HCT116 (cell line): ENCODE data around the gene CBX8. TPM values are rescaled to one million over a fixed set of nuclear protein-coding genes. Genes with fewer than 3 reads are reported as not detected.

ENCODE experiments used
- ATAC-seq: fragments of 200-7000 bp; cut with Tn5 transposase; 2 replicates; pipeline ENCODE4 v1.9.1; 2020; ENCODE audit warnings: mild to moderate bottlenecking, moderate library complexity
- BruUV-seq: library from RNA; stranded (reverse); fragments of 400-500 nt; replicated peaks from 2 replicates; lab custom pipeline; 2021; lab: Mats Ljungman, UMichigan
- CTCF ChIA-PET: fragments of 300-600 bp; sonication (Branson Sonifier 250); formaldehyde crosslinking; loops from one replicate; lab custom pipeline; 2021; ENCODE audit warnings: antibody characterized with exemption; lab: Charles Lee
- POLR2A ChIA-PET: fragments of 300-600, 350-600 bp; sonication (Branson Sonifier 250); formaldehyde crosslinking; loops from one replicate; lab custom pipeline; 2021; ENCODE audit warnings: antibody characterized with exemption; lab: Charles Lee
- RAD21 ChIA-PET, 2 experiments: fragments of 300-600 bp; sonication (Branson Sonifier 250); formaldehyde crosslinking; loops; one replicate each; lab custom pipeline; 2023; ENCODE audit warnings: low total read pairs in 2 of 2; ENCODE audit not compliant: uncharacterized antibody in 2 of 2, unreplicated experiment in 2 of 2, low non-redundant PET in 1 of 2; lab: Charles Lee
- DNase-seq: peaks from one replicate; pipeline ENCODE4 v3.0.0-alpha.2; 2010; ENCODE audit warnings: low read depth, low spot score
- H2AFZ ChIP-seq: fragments of 200-600 bp; shearing (Covaris generic), sonication (generic); 2 replicates; pipeline ENCODE4 v1.6.1; 2017; ENCODE audit warnings: low read depth, mixed run types, mixed read lengths, antibody characterized with exemption, low read length; ENCODE audit not compliant: poor library complexity, severe bottlenecking
- H3K27ac ChIP-seq: 2 replicates; pipeline ENCODE4 v1.5.1; 2012; ENCODE audit warnings: low read depth, low read length
- H3K27me3 ChIP-seq: fragments of 200-600 bp; sonication (generic); 2 replicates; pipeline ENCODE4 v1.6.1; 2016; ENCODE audit warnings: mixed run types, low read length, mixed read lengths; ENCODE audit not compliant: insufficient read depth
- H3K36me3 ChIP-seq, 2 experiments: fragments of 200-500 bp in 1 of 2; fragments of 200-600 bp in 1 of 2; sonication (Bioruptor generic) in 1 of 2; sonication (generic) in 1 of 2; 2 replicates each; pipeline versions ENCODE4 v1.5.1 to v1.6.1; 2014 to 2016; ENCODE audit warnings: low read length in 2 of 2, inconsistent platforms in 1 of 2, mixed read lengths in 1 of 2, mixed run types in 1 of 2; ENCODE audit not compliant: insufficient read depth in 2 of 2, control insufficient read depth in 1 of 2
- H3K4me1 ChIP-seq, 2 experiments: fragments of 200-600 bp in 1 of 2; sonication (generic) in 1 of 2; 2 replicates each; pipeline versions ENCODE4 v1.5.1 to v1.6.1; 2012 to 2017; ENCODE audit warnings: low read length in 2 of 2, inconsistent platforms in 1 of 2, mild to moderate bottlenecking in 1 of 2, mixed read lengths in 1 of 2, mixed run types in 1 of 2, moderate library complexity in 1 of 2; ENCODE audit not compliant: insufficient read depth in 2 of 2, control insufficient read depth in 1 of 2
- H3K4me2 ChIP-seq: fragments of 200-600 bp; sonication (generic); 2 replicates; pipeline ENCODE4 v1.6.1; 2017; ENCODE audit warnings: mixed run types, low read length, mixed read lengths
- H3K4me3 ChIP-seq, 2 experiments: fragments of 200-600 bp in 1 of 2; sonication (generic) in 1 of 2; replicated peaks in 1 of 2; 2 replicates each; pipeline ENCODE4 v1.5.1; 2011 to 2016; ENCODE audit warnings: low read length in 2 of 2, control low read depth in 1 of 2, low read depth in 1 of 2, mild to moderate bottlenecking in 1 of 2, mixed read lengths in 1 of 2, mixed run types in 1 of 2
- H3K79me2 ChIP-seq: fragments of 200-600 bp; sonication (generic); 2 replicates; pipeline ENCODE4 v1.6.1; 2017; ENCODE audit warnings: mild to moderate bottlenecking, mixed run types, low read length, moderate library complexity, mixed read lengths; ENCODE audit not compliant: insufficient read depth
- H3K9ac ChIP-seq: fragments of 200-600 bp; sonication (generic); 2 replicates; pipeline ENCODE4 v1.6.1; 2016; ENCODE audit warnings: low read length, mixed read lengths
- H3K9me2 ChIP-seq: fragments of 200-600 bp; sonication (generic), shearing (Covaris generic); 2 replicates; pipeline ENCODE4 v1.6.1; 2017; ENCODE audit warnings: mixed run types, mild to moderate bottlenecking, moderate library complexity; ENCODE audit not compliant: insufficient read depth
- H3K9me3 ChIP-seq, 2 experiments: fragments of 200-500 bp in 1 of 2; fragments of 200-600 bp in 1 of 2; sonication (Bioruptor generic) in 1 of 2; sonication (generic) in 1 of 2; 2 replicates each; pipeline ENCODE4 v1.6.1; 2014 to 2017; ENCODE audit warnings: low read length in 2 of 2, mixed read lengths in 2 of 2, inconsistent platforms in 1 of 2, low read depth in 1 of 2, mild to moderate bottlenecking in 1 of 2, mixed run types in 1 of 2, moderate library complexity in 1 of 2; ENCODE audit not compliant: control insufficient read depth in 1 of 2, insufficient read depth in 1 of 2
- H4K20me1 ChIP-seq: fragments of 200-600 bp; sonication (generic), shearing (Covaris generic); 2 replicates; pipeline ENCODE4 v1.6.1; 2017; ENCODE audit warnings: mixed run types, mild to moderate bottlenecking, moderate library complexity; ENCODE audit not compliant: insufficient read depth
- EGR1 ChIP-seq: IDR thresholded peaks from 2 replicates; pipeline ENCODE4 v1.6.1; 2012; ENCODE audit warnings: low read depth
- EZH2 ChIP-seq: fragments of 200-600 bp; sonication (generic); IDR thresholded peaks from 2 replicates; pipeline ENCODE4 v1.6.1; 2017; ENCODE audit warnings: antibody characterized with exemption, mixed run types
- EZH2phosphoT487 ChIP-seq: fragments of 200-600 bp; IDR thresholded peaks from 2 replicates; pipeline ENCODE4 v1.6.1; 2018; ENCODE audit warnings: antibody characterized with exemption, borderline replicate concordance
- RAD21 ChIP-seq: IDR thresholded peaks from 2 replicates; pipeline ENCODE4 v1.6.1; 2012; ENCODE audit warnings: low read depth, mild to moderate bottlenecking
- SIN3A ChIP-seq: IDR thresholded peaks from 2 replicates; pipeline ENCODE4 v1.6.1; 2012; ENCODE audit warnings: low read depth
- SP1 ChIP-seq: IDR thresholded peaks from 2 replicates; pipeline ENCODE4 v1.6.1; 2012; ENCODE audit warnings: low read depth
- SRF ChIP-seq: IDR thresholded peaks from 2 replicates; pipeline ENCODE4 v1.6.1; 2012; ENCODE audit warnings: low read depth
- YY1 ChIP-seq: IDR thresholded peaks from 2 replicates; pipeline ENCODE4 v1.6.1; 2011; ENCODE audit warnings: low read length, low read depth, moderate library complexity, mild to moderate bottlenecking; ENCODE audit not compliant: insufficient replicate concordance; ENCODE audit errors: extremely low read depth
- intact Hi-C: fragments of 100-400 bp; cut with micrococcal nuclease; formaldehyde crosslinking; loops from 2 replicates; pipeline ENCODE4 v1.10.0; 2022
- total RNA-seq: library from RNA; stranded (reverse); gene quantifications from one replicate; pipeline ENCODE4 v1.2.1, GENCODE V29; 2021; ENCODE audit not compliant: unreplicated experiment
- TF ChIP-seq, protein P1 (sequence below), 3 experiments: fragments of 200-600 bp in 1 of 3; sonication (generic) in 1 of 3; IDR thresholded peaks in 2 of 3; conservative IDR thresholded peaks in 1 of 3; 2 replicates each; pipeline ENCODE4 v1.5.1; 2012 to 2017; ENCODE audit warnings: low read depth in 2 of 3, low read length in 2 of 3, antibody characterized with exemption in 1 of 3, borderline replicate concordance in 1 of 3, control low read depth in 1 of 3, mild to moderate bottlenecking in 1 of 3, mixed read lengths in 1 of 3, mixed run types in 1 of 3, moderate library complexity in 1 of 3; ENCODE audit not compliant: insufficient read depth in 1 of 3
- TF ChIP-seq, protein P2 (sequence below): IDR thresholded peaks from 2 replicates; pipeline ENCODE4 v1.6.1; 2012; ENCODE audit warnings: low read depth
- TF ChIP-seq, protein P3 (sequence below): IDR thresholded peaks from 2 replicates; pipeline ENCODE4 v1.6.1; 2012

The CBX8 gene
- total RNA-seq, 1 experiment from 2014 or later = 29.0 TPM

DNA sequence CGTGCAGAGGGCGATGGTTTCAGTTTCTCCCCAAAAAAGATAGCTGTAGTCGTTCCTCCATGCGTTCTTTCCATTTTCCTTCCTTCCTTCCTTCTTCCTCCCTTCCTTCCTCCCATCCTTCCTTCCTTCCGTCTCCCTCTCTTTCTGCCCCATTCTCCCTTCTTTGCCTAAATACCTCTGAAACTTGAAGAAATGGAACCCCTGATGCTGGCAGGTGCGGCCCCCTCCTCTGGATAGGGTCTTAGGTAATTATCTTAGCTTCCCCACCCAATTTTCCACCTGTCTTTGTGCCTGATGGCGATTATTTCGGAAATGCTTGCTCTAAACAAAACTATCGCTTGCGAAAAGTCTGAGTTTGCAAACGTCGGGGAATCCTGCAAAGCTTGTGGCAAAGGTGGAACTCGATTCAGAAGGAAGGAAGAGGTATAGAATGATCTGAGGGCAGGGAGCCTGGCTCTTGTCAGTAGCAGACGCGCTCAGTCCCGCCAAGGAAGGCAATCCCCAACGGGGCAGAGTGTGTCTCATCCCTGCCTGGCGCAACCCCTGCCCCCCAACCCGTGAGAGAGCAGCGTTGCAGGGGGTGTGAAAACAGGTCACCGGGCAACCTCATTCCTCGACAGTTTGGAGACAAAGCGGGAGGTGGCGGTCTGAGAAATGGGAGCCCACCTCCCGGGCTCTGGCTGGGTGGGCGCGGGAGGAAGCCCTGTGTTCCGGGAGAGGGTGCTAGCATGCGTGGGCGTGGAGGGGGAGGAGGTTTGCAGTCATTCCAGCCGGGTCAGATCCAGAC lies 2.9 kb upstream of the CBX8 start:
- H3K4me1 ChIP-seq = peaks cover 32 to 57% of the 10 kb centered on the region in 2 experiments
- H3K4me3 ChIP-seq = peak overlapping the region; percentile 73 to 75
- H3K79me2 ChIP-seq = peaks cover 14% of the 10 kb centered on the region; the same call in 1 of the 2 replicates
- TF ChIP-seq EZH2phosphoT487 = no peak
- 0 out of 2 replicates have a peak, but pooled peaks have one; percentile 46 for TF ChIP-seq EGR1
- peak overlapping the region; percentile 91; the same call in 1 of the 2 replicates for H3K27ac ChIP-seq
- H2AFZ ChIP-seq = no peak overlapping the region
- BruUV-seq = no TSS peak
- intact Hi-C loops = loop anchor here (1.0 kb wide), 1 partner anchor 21 kb away; the partner anchor contains the start of gene CBX2
- H3K9me3 ChIP-seq = no peaks in the 10 kb centered on the region
- peak overlapping the region; percentile 70 for H3K9ac ChIP-seq
- ChIA-PET POLR2A (interaction anchor here (1.3 to 3.2 kb wide), 3 partner anchors 18 to 39 kb away, joined by 3 to 11 read pairs (median 3); partner anchors contain the start of genes CBX2 and CBX4), RAD21 (interaction anchor here in 1 of 2 experiments (1.2 kb wide), 1 partner anchor 54 kb away, joined by 5 read pairs; no protein-coding TSS in a partner anchor), CTCF (no interaction called here)
- H3K27me3 ChIP-seq = no peaks in the 10 kb centered on the region
- DNase-seq = no peak
- peak overlapping the region; percentile 98 for H3K4me2 ChIP-seq
- H3K9me2 ChIP-seq = no peaks in the 10 kb centered on the region
- peaks cover 6 to 12% of the 10 kb centered on the region in 2 experiments; a peak in 2 of 4 replicates for H3K36me3 ChIP-seq
- no peaks in the 10 kb centered on the region for H4K20me1 ChIP-seq
- ATAC-seq = no peak

DNA sequence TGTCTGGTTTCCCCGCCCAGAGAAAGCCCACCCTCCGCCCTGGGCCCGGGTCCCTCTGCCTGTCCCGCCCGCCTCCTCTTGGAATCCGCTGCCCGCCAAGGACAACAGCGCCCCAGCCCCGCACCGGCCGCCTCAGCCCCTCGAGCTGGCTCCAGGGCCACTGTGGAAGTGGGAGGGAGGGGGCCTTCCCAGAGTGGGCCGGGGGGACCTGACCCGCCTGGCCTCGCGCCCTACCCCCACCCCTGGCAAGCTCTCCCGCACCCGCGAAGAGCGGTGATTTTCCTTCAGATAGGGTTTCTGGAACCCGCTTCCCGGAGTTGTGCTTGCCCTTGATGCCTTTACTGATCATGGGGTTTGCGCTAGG lies 2.3 kb upstream of the CBX8 start:
- ChIA-PET CTCF (interaction anchor here (1.4 kb wide), 1 partner anchor 10 kb away, joined by 5 read pairs; no protein-coding TSS in a partner anchor), RAD21 (no interaction called here), POLR2A (interaction anchor here (1.2 to 3.2 kb wide), 2 partner anchors 11 to 40 kb away, joined by 3 to 11 read pairs; partner anchors contain the start of gene CBX4)
- TF ChIP-seq, protein P1, sequence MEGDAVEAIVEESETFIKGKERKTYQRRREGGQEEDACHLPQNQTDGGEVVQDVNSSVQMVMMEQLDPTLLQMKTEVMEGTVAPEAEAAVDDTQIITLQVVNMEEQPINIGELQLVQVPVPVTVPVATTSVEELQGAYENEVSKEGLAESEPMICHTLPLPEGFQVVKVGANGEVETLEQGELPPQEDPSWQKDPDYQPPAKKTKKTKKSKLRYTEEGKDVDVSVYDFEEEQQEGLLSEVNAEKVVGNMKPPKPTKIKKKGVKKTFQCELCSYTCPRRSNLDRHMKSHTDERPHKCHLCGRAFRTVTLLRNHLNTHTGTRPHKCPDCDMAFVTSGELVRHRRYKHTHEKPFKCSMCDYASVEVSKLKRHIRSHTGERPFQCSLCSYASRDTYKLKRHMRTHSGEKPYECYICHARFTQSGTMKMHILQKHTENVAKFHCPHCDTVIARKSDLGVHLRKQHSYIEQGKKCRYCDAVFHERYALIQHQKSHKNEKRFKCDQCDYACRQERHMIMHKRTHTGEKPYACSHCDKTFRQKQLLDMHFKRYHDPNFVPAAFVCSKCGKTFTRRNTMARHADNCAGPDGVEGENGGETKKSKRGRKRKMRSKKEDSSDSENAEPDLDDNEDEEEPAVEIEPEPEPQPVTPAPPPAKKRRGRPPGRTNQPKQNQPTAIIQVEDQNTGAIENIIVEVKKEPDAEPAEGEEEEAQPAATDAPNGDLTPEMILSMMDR (IDR thresholded peaks at IDR 0.05 in 2 of 3, conservative IDR thresholded peaks at IDR 0.05 in 1 of 3; ENCODE audit: borderline replicate concordance in 1 of 3, insufficient read depth in 1 of 3, low read depth in 2 of 3, low read length in 2 of 3) = no peak
- TF ChIP-seq, protein P2, sequence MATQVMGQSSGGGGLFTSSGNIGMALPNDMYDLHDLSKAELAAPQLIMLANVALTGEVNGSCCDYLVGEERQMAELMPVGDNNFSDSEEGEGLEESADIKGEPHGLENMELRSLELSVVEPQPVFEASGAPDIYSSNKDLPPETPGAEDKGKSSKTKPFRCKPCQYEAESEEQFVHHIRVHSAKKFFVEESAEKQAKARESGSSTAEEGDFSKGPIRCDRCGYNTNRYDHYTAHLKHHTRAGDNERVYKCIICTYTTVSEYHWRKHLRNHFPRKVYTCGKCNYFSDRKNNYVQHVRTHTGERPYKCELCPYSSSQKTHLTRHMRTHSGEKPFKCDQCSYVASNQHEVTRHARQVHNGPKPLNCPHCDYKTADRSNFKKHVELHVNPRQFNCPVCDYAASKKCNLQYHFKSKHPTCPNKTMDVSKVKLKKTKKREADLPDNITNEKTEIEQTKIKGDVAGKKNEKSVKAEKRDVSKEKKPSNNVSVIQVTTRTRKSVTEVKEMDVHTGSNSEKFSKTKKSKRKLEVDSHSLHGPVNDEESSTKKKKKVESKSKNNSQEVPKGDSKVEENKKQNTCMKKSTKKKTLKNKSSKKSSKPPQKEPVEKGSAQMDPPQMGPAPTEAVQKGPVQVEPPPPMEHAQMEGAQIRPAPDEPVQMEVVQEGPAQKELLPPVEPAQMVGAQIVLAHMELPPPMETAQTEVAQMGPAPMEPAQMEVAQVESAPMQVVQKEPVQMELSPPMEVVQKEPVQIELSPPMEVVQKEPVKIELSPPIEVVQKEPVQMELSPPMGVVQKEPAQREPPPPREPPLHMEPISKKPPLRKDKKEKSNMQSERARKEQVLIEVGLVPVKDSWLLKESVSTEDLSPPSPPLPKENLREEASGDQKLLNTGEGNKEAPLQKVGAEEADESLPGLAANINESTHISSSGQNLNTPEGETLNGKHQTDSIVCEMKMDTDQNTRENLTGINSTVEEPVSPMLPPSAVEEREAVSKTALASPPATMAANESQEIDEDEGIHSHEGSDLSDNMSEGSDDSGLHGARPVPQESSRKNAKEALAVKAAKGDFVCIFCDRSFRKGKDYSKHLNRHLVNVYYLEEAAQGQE = no peak
- TF ChIP-seq EGR1 (no peak), SRF (no peak), SP1 (no peak), RAD21 (no peak), YY1 (no peak), EZH2 (no peak), SIN3A (no peak)
- TF ChIP-seq, protein P3, sequence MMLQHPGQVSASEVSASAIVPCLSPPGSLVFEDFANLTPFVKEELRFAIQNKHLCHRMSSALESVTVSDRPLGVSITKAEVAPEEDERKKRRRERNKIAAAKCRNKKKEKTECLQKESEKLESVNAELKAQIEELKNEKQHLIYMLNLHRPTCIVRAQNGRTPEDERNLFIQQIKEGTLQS = no peak
- H3K4me1 ChIP-seq = peaks cover 37 to 62% of the 10 kb centered on the region in 2 experiments
- H3K36me3 ChIP-seq = peaks cover 10 to 16% of the 10 kb centered on the region in 2 experiments; a peak in 2 of 4 replicates
- no TSS peak for BruUV-seq
- no peaks in the 10 kb centered on the region for H4K20me1 ChIP-seq
- no peak overlapping the region for H3K4me3 ChIP-seq
- no peak overlapping the region for H2AFZ ChIP-seq
- DNase-seq = no peak
- no peak overlapping the region for H3K9ac ChIP-seq
- H3K9me3 ChIP-seq = no peaks in the 10 kb centered on the region
- no peaks in the 10 kb centered on the region for H3K9me2 ChIP-seq
- intact Hi-C loops = loop anchor here (1.0 kb wide), 1 partner anchor 21 kb away; the partner anchor contains the start of gene CBX2
- H3K79me2 ChIP-seq = peaks cover 18% of the 10 kb centered on the region; the same call in 1 of the 2 replicates
- ATAC-seq = no peak
- H3K27me3 ChIP-seq = no peaks in the 10 kb centered on the region
- H3K27ac ChIP-seq = no peak overlapping the region
- H3K4me2 ChIP-seq = no peak overlapping the region
